IPS DF 4.7 (cell line): ENCODE data around the gene CARS1.

Experiments
- DNase-seq: peaks from one replicate; pipeline ENCODE4 v3.0.0-alpha.2; 2013; ENCODE audit warnings: low spot score; ENCODE audit errors: extremely low read depth

CARS1 gene

DNA sequence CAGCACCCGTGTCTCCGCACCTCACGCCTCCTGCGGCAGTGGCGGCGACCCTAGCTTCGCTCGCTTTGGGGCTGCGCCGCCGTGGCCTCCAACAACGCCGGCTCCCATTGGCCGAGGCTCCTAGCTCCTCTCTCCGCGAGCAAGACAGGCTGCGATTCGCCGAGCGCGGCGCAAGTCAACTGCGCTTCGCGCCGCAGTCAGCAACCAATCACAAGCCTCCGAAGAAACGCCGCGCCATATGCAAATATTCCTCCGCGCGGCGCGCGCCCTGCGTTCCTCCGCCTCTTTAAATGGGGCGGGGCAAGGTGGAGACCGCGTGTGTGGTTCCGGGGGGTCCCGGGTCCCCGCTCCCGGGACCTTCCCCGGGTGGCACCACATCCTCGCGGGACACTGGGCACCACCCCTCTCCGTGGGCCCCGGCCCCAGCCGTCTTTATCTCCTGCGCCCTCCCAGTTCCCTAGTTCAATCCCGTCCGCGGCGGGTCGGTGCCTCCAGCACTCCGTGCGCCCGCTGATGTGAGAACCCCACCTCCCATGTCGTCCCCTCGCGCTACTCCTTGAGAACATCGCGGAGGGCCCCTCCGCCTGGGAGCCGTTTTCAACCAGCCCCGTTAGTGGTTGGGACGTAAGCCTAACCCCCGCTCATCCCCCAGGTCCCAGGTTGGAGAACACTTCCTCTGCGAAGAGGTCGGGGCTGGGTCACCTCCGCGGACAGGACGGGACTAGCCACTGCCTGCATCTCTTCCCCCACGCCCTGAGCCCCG, 64.8 kb downstream of the CARS1 start, which contains the start of gene NAP1L4:
Gene NAP1L4 (minus strand): TSS at position 96 of the 763 bp plus-strand sequence. CDS start 13,109 bp downstream, outside the sequence.
- peak; percentile 93 for DNase-seq

DNA sequence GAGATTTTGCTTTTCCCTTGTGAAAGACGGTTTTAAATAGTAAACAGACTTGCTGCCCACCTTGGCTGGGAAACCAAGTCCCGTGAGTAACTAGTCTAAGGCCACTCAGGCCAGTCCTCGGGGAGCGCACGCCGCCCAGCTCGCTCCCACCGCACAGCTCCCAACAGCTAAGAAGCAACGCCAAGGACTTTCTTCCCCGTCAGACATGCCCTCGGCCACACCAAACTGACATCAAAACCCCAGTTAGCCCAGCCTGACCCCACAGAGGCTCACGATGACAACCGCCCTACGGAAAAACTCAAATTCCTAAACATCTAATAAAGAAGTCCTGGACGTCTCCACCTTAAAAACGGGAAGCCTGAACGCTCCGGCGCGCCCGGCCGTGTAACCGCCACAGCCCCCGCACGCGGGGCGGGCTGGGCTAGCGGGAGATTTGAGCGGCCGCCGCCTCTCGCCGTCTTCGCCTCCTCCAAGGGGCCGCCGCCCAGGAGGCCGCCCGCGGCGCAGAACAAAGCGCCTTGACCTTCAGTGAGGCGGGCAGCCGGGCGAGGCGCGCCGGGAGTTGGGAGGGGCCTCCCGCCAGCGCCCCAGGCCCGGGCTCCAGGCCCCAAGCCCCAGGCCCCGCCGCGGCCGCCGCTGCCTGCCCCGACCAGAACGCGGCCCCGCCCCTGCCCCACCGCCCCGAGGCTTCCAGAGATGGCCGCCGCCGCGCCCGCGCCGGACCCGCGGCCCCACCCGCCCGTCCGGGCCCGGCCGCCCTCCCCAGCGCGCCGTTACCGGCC, 65.6 kb downstream of the CARS1 start:
- DNase-seq, result no peak

DNA sequence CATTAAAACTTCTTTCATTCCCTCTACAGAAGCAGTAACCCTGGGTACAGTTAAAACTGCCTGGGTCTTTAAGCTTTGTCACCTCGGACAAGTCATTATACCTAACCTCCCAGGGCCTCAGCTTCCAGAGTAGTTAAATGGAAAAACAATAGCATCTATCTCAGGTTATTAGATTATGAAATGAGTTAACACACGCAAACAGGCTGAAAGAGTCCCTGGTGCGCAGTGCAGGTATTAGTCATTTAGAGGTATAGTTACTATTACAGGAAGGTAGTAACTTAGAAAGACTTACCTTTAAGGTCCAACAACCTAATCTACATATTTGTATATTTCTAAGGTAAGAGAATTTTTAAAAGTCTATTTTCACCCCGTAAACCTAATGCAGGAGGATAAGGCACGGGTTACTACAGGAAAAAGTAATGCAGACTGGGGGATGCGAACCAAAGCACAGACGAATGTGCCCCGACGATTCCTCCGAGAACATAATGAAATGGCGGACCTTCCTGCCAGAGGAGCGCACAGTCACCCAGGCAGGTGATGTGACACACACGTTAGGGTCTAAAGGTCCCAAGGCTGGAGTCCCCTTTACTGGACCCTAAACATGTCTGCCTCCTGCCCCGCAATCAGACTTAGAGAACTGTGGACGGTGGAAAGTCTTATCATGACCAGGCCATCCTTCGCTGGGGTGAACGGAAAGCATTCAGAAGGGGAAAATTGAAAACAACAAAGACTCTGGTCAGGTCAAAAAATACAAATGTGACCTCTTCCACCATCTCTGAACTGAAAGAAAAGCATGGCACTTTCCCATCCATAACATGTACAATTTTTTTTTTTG, 66.4 kb downstream of the CARS1 start:
- DNase-seq, result no peak

DNA sequence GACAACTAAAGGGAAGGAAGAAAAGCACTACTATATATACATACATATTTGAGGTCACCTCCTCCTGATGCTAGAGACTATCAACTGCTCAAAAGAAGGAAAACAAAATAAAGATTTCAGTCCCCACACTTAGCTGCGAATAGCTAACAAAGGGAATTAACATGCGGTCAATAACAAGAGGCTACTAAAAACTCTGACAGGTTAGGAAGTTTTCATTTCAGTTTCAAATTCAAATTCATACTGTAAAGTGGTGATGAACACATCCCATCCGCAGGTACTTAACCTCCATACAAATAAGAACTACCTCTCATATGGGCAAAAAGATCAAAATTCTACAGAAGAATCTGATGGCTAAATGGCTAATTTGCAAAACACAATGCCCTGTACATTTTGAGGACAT, 67.7 kb downstream of the CARS1 start:
- no peak for DNase-seq

DNA sequence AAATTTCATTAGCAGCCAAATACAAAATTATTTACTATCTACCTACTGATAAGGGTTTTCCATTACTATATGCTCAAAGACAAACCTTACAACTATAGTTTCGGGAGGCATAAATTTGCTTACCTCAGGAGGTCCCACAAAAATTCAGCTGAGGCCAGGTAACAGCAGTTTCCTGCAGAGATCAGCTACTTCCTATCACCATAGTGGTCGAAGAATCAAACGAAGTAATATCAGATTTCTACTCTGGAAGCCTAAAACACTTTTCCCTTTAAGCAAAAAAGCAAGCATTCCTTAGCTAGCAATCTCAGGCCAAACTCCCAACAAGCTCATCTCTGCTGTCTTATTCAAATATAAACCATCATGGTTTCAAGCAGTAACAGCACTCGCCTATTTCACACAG, 68.2 kb downstream of the CARS1 start:
- DNase-seq, result no peak

DNA sequence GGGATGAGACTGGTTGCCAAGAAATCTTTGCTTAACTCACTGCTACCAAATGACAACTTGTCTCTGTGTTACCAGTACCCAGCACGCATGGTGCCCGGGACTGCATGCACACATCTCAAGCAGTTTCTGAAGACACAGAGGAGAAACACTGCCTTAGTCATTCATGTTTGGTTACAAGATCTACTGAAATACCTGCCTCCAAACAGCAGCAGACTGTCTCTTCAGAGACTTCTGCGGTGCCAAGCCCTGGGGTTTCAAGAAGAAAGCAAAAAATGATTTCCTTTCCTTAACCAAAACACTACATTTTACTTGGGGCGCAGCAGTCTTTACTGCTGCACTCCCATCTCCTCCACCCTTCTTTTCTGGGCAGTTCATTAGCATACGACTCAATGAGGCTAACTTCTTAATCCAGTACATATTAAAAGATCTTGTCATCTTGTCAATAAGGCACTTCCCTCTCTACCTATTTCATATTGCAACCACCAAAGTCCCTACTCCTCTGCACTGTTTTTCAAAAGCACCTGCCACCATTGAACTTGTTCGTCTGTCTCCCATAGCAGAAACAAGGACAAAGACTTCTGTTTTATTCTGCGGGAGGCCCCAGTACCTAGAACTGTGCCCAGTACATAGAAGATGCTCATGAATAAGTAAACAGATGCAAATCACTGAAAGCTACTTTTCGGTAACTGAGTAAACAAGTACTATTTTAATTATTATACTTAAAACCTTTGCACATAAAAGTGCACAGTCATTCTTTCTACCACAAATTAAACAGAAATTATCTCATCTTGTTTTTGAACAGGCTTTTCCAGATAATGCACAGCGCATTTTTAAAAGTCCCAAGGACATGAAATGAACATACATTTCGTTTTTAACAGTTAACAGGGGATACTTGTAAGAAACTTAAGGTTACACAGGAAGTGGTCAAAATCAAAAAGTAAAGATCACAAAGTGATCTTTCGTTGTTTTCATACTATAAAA, 69.1 kb downstream of the CARS1 start:
- no peak for DNase-seq

DNA sequence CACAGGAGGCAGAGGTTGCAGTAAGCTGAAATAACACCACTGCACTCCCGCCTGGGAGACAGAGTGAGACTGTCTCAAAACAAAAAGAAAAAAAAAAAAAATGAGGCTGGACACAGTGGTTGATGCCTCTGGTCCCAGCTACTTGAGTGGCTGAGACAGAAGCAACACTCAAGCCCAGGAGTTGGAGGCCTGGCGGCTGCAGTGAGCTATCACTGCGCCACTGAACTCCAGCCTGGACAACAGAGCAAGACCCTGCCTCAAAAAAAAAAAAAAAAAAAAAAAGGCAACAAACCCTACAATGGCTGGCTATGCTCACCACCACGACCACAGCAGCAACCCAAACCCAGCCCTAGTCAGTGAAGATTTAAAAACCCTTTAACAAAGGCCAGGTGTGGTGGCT, 73.3 kb downstream of the CARS1 start:
- DNase-seq, result no peak

DNA sequence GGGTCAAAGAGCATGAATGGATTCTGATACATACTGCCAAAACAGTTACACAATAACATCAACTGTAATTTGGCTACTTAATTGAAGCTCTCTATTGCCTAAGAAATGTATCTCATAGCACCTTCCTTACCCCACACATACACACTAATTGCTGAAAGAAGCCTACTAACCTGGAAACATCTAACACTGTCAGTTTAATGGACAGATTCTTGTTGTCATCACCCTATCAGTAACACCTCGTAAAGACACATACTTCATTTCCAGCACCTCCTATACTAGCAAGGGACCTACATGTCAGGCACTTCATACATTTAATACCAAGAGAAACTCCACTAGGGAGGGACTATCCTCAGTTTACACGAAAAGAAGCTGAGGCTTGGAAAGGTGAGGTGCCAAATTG, 75.0 kb downstream of the CARS1 start:
- no peak for DNase-seq

DNA sequence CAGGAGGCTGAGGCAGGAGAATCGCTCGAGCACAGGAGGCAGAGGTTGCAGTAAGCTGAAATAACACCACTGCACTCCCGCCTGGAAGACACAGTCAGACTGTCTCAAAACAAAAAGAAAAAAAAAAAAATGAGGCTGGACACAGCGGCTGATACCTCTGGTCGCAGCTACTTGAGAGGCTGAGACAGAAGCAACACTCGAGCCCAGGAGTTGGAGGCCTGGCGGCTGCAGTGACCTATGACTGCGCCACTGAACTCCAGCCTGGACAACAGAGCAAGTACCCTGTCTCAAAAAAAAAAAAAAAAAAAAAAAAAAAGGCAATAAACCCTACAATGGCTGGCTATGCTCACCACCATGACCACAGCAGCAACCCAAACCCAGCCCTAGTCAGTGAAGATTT, 76.1 kb downstream of the CARS1 start:
- DNase-seq, result no peak

DNA sequence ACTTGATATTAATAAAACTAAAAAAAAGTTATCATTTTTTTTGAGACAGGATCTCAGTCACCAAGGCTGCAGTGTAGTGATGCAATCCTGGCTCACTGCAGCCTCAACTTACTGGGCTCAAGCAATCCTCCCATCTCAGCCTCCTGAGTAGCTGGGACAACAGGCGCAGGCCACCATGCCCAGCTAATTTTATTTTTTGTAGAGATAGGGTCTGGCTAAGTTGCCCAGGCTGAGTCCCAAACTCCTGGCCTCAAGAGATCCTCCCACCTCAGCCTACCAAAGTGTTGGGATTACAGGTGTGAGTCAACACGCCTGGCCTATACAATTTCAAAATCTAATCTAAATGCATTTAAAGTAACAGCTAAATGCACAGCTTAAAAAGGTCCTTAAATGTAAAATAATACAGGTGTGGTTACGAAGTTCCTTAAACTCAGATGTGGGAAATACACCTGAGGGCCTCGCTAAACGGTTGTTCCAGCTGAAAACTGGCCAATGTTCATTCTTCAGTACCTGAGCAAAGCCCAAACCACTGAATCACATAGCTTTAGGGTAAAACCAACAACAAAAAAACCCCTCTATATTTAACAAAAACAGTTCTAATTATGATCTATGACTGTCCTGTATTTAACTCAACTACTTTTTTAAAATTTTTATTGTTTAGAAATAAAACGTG, 76.9 kb downstream of the CARS1 start:
- DNase-seq, result no peak

DNA sequence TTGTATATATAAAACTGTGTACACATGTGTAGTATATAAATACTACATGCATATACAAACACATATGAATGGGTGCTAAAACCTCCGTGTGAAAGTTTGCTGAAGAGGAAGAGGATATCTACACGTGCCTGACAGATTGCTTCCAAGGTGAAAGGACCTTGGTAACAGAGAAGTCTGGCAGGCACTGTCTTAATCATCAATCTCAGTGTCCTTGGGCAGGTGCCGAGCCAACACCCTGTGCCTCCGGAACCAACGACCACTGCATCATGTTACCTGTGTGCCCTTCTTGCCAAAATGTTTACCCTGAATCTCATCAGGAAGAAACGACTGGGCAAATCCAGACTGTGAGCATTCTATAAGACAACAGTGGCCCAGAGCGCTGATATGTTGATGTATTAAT, 80.1 kb downstream of the CARS1 start:
- no peak for DNase-seq

DNA sequence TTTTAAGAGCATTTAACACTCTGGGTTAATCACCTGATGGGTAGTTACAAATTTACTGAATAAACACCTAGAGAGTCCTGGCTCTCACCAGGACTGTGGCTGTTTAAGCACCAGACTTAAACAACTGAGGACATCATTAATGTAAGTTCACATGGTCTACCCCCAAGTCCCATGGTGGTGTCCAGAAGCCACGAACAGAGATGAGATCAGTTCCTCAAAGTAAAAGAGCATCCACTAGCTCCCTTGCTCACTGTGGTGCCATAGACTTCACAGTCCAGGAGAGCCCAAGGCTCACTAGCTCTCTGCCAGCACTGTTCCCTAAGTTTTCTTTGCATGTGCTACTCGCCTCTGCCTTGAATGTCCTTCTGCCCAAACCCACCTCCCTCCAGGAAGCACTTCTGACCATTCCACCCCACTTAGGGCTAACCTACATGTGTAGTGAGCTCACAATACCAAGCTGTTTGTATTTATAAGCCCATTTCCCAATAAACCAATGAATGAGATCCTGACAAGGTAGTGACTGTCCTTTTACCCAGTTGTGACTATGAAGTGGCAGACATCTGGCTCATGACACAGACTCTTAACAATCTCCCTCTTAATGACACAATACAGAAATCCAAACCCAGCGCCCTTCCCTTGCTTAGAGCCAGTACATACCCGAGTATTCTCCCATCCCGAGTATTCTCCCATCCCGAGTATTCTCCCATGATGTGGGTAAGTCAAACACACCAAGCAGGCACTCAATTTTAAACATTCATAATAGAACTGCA, 80.7 kb downstream of the CARS1 start:
- no peak for DNase-seq

DNA sequence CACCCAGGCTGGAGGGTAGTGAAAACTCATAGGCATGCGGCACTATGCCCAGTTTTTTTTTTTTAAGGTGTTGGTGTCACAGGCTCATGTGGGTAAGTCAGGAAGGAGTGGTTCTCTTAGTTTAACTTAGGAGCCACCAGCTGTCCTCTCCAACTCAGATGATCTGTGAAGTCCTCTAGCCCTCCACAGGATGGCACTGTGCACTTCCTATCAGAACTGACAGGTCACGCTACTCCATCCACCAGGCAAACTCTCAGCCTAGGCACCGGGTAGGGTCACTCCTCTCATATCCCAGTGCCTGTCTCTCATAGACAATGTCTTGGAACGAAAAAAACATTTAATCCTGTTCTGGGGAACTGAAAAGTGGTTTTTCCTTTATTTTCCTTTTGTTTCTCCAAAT, 81.6 kb downstream of the CARS1 start:
- DNase-seq, result no peak

DNA sequence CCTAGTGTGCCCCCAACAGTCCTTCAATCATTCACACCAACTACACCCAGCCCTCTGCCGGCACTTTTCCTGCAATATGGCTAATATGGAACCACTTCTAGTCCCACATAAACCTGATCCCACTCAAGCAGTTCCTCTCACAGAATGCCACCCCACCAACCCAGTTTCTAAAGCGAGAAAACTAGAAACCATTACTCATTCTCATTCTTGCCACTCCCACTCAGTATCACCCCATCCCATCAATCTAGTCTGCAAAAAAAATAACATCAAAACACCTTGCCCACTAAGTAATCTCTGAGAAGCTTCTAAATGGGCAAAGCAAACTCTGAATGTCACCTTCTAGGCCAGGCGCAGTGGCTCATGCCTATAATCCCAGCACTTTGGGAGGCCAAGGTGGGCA, 83.0 kb downstream of the CARS1 start:
- DNase-seq, result no peak

DNA sequence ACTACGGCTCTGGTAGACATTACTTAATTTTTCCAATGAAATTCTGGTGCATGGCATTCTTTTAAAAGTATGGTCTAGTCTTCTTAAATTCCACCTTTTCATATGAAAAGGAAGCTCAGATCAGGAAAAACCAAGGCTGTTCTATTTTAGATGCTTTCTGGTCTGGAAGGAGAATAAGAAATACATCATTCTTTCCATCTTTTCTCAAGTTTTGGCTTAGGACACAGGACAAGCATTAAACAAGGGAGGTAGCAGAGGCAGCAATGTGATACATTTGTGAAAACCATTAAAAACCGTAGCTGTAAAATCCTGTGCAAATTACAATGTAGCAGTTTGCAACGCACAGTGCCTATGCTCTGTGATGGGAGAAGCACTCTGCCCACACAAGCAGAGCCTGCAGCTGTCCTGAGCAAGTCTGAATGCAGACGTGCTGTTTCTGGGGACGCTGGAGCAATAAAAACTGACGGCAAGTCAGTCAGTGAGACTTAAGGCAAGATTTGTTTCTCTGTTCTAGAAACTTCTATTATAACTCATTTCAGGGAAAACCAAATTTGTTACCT, 88.8 kb downstream of the CARS1 start:
- no peak for DNase-seq

DNA sequence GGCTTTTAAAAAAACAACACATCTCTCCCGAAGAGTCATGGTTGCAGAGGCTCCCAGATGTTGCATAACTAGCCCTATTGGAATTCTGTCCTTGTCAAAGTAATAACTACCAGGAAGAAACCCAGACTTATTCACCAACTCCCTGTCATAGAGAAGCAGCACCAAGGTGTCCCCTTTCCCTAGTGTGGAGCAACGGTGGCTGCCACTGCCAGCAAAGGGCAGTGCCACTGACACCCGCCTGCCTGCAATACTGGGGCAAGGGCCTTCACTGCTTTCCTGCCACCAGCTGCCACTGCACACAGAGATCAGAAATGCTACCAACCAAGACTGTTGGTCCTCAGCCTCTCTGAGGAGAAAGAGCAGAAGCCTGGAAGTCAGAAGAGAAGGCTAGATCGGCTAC, 92.4 kb downstream of the CARS1 start:
- DNase-seq, result no peak

DNA sequence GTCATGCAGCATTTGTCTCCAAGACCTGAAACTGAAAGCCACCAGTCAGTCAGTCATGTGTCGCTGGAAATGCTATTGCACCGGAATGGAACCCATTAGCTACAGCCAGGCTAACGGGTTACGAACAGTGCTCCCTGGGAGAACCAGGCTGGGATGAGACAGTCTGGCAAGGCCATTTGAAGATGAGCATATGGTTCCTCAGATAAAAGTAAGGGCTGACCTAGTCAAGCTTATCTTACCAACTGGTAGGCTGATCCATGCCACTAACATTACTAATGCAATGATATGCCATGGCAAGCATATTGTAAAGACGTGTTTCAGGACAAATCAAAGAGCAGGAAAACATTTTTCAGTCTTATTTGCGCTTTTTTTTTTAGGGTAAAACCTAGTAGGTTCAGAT, 93.5 kb downstream of the CARS1 start:
- DNase-seq, result no peak

DNA sequence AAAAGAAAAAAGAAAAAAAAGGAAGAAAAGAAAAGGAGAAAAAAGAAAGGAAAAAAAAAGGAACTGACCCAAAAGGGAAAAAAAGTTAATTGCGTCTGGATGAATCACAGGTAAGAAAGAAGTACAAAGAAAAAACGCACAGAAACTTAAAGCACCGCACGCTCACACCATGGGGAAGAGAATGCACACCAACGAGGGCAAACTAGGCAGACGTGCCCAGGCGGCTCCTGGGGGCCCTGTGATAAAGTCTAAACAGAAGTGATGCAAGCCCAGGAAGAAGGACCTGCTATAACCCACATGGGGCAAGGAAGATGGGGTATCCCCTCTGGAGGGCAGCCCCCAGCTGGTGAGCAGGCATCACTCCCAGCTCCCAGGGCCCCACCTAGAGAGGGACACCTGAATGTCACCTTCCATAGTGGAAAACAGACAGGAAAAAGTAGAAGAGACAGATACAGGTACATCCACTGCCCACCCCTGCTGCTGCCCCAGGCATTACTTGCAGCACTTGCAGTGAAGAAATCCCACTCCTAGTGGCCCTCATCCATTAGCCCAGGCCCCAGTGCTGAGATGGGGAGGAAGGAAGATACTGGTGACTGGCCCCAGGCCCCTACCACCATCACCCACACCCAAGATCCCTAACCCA, 94.0 kb downstream of the CARS1 start:
- DNase-seq, result no peak

DNA sequence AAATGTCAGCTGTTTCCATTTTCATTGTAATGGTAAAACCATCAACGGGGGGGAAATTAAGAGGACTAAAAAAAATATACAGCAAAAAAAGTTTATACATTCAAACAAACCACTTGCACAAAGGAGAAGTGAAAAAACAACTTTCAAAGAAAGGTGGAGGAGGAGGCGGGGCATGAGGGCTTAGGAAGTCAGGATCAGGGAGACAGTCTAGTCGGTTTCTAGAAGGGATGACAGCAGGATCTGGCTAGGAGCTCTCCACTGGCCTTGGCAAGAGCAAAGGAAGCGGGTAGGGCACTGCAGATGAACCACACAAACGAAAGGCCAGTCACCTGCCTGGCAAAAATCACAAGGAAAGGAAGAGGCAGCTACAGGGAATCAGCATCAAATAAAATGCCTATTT, 96.1 kb downstream of the CARS1 start:
- no peak for DNase-seq
